Gastroesophageal sphincter (tissue), 4 donors: Measurements from ENCODE around the gene C5. TPM values are rescaled to one million over a fixed set of nuclear protein-coding genes. Genes with fewer than 3 reads are reported as not detected.

ENCODE experiments used
- ATAC-seq: fragments of 150-250 bp; one replicate; pipeline ENCODE4 v1.9.1; 2016; ENCODE audit warnings: mild to moderate bottlenecking, moderate library complexity
- H3K27ac ChIP-seq, 4 donors: fragments of 200-600 bp; sonication (generic) in 3 of 4; 1 replicate in 3 of 4; 2 replicates in 1 of 4; pipeline ENCODE4 v1.5.1; 2016 to 2019
- H3K27me3 ChIP-seq: fragments of 200-600 bp; sonication (generic); one replicate; pipeline ENCODE4 v1.5.1; 2019
- H3K36me3 ChIP-seq, 2 donors: fragments of 200-600 bp; sonication (generic); one replicate each; pipeline ENCODE4 v1.5.1; 2019; ENCODE audit warnings: control low read depth in 1 of 2
- H3K4me1 ChIP-seq, 3 donors: fragments of 200-600 bp; sonication (generic); 1 replicate in 2 of 3; 2 replicates in 1 of 3; pipeline ENCODE4 v1.5.1; 2016 to 2019; ENCODE audit warnings: control low read depth in 2 of 3
- H3K4me3 ChIP-seq, 2 donors: fragments of 200-600 bp; sonication (generic); one replicate each; pipeline ENCODE4 v1.5.1; 2019; ENCODE audit warnings: mild to moderate bottlenecking in 1 of 2, moderate library complexity in 1 of 2
- H3K9me3 ChIP-seq, 3 donors: fragments of 200-600 bp; sonication (generic); one replicate each; pipeline ENCODE4 v1.5.1; 2017 to 2019; ENCODE audit warnings: control low read depth in 2 of 3
- EP300 ChIP-seq: sonication (generic); formaldehyde crosslinking; IDR thresholded peaks from one replicate; pipeline ENCODE4 v1.6.1; 2017; ENCODE audit warnings: antibody characterized with exemption, mild to moderate bottlenecking
- POLR2A ChIP-seq, 2 donors: fragments of 450-650 bp; IDR thresholded peaks; one replicate each; pipeline ENCODE4 v1.6.1; 2017; ENCODE audit warnings: antibody characterized with exemption in 2 of 2, mild to moderate bottlenecking in 2 of 2, moderate library complexity in 1 of 2
- POLR2AphosphoS5 ChIP-seq: sonication (generic); formaldehyde crosslinking; IDR thresholded peaks from one replicate; pipeline ENCODE4 v1.6.1; 2017; ENCODE audit warnings: antibody characterized with exemption
- WGBS, 2 donors: methylation state at CpG; one replicate each; pipeline ENCODE4 v1.1.5; 2018; ENCODE audit warnings: low coverage in 1 of 2; 5-methylcytosine and 5-hydroxymethylcytosine counted together
- total RNA-seq, 4 donors: library from RNA; depleted of rRNA; stranded (reverse); fragments of >200 nt; gene quantifications; one replicate each; pipeline ENCODE4 v1.1.0, GENCODE V29; 2016
- TF ChIP-seq, protein P1 (sequence below), 4 experiments: fragments of 200-600 bp in 2 of 4; fragments of 450-650 bp in 2 of 4; sonication (generic) in 1 of 4; IDR thresholded peaks; one replicate each; pipeline ENCODE4 v1.5.1; 2017 to 2019; ENCODE audit warnings: antibody characterized with exemption in 4 of 4, mild to moderate bottlenecking in 2 of 4, moderate library complexity in 2 of 4

C5 gene
- total RNA-seq, 4 donors from 2014 or later = 2.7 to 8.9 (median 6.3) TPM

DNA sequence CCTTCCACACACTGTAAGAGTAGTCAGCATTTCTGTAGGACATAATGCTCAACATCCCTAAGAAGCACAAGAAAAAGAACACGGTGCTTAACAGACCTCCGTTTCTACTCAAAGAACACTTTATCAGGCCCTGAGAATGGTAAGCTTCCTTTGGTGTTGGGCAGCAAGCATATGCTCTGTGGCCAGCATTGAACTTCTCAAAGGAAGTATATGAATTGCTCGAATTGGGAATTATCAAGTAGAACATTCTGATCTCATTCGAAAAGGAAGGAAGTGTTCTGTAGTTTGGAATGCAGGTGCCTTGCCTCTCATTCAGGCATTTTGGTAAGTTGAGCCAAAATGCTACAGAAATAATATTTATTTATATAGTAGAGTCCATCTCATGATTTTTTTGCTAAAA, 61.0 kb downstream of the C5 start:
- H3K9me3 ChIP-seq = no peaks in the 10 kb centered on the region
- WGBS, 2 donors = 76 to 97% methylated on average over 4 of the region's 4 CpGs
- peaks cover 0 to 4% (median 0%) of the 10 kb centered on the region in 3 donors for H3K4me1 ChIP-seq
- TF ChIP-seq, protein P1, sequence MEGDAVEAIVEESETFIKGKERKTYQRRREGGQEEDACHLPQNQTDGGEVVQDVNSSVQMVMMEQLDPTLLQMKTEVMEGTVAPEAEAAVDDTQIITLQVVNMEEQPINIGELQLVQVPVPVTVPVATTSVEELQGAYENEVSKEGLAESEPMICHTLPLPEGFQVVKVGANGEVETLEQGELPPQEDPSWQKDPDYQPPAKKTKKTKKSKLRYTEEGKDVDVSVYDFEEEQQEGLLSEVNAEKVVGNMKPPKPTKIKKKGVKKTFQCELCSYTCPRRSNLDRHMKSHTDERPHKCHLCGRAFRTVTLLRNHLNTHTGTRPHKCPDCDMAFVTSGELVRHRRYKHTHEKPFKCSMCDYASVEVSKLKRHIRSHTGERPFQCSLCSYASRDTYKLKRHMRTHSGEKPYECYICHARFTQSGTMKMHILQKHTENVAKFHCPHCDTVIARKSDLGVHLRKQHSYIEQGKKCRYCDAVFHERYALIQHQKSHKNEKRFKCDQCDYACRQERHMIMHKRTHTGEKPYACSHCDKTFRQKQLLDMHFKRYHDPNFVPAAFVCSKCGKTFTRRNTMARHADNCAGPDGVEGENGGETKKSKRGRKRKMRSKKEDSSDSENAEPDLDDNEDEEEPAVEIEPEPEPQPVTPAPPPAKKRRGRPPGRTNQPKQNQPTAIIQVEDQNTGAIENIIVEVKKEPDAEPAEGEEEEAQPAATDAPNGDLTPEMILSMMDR (IDR thresholded peaks at IDR 0.05) = no peak
- TF ChIP-seq POLR2A (IDR thresholded peaks at IDR 0.05) (no peak), POLR2AphosphoS5 (no peak), EP300 (no peak)
- no peak for ATAC-seq
- H3K27me3 ChIP-seq = no peaks in the 10 kb centered on the region
- H3K4me3 ChIP-seq = no peak overlapping the region
- H3K36me3 ChIP-seq = peaks cover 0 to 27% of the 10 kb centered on the region in 2 donors
- H3K27ac ChIP-seq = no peak overlapping the region

DNA sequence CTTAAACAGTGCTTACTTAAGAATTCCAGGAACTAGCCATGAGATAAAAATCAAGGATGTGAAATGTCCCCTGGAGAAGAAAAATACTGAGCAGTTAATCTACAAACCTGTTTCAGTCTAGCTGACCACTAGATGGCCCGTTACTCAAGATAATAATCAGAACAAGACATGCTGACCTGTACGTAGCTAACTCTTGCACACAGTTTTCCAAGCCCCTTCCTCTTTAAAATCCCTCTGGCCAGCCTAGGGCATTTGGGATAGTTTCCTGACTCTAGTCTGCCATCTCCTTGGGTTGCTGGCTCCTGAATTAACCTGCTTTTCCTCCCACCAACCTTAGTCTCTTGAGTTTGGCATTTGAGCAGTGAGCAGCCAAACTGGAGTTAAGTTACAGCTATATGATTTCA, 64.3 kb downstream of the C5 start:
- H3K9me3 ChIP-seq = no peaks in the 10 kb centered on the region
- ATAC-seq = peak; percentile 46
- H3K27me3 ChIP-seq = no peaks in the 10 kb centered on the region
- TF ChIP-seq, protein P1 (IDR thresholded peaks at IDR 0.05) = peak; percentile 27 to 70 (median 62)
- no peak for TF ChIP-seq POLR2A (IDR thresholded peaks at IDR 0.05)
- WGBS, 2 donors = 7 to 25% methylated on average over 2 of the region's 2 CpGs
- peaks cover 0 to 4% (median 0%) of the 10 kb centered on the region in 3 donors for H3K4me1 ChIP-seq
- H3K27ac ChIP-seq = no peak overlapping the region
- no peak overlapping the region for H3K4me3 ChIP-seq
- H3K36me3 ChIP-seq = peaks cover 0 to 25% of the 10 kb centered on the region in 2 donors

DNA sequence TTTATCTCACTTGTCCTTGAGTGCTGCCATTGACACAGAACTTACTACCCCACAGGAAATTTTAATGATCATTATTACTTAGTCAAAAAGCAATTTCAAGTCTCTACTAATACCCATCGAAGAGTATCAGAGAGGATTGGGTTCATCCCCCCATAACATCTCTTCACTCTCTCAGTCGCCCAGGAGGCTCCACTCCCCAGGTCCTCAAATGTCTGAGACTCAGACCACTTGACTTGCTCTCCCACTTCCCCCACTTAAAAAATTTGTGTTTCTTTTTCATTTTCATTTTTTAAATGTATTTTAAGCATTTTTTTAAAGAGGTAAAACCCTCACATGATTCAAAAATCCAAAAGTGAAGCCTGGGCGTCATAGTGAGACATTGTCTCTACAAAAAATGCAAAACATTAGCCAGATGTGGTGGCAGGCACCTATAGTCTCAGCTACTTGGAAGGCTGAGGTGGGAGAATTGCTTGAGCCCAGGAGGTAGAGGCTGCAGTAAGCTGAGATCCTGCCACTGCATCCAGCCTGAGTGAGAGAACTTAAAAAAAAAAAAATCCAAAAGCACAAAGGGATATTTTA, 66.7 kb downstream of the C5 start:
- Histone ChIP-seq H3K4me1 (peaks cover 0 to 4% (median 0%) of the 10 kb centered on the region in 3 donors), H3K27me3 (no peaks in the 10 kb centered on the region), H3K4me3 (no peak overlapping the region), H3K36me3 (peaks cover 0 to 21% of the 10 kb centered on the region in 2 donors), H3K9me3 (no peaks in the 10 kb centered on the region), H3K27ac (no peak overlapping the region)
- TF ChIP-seq EP300 (no peak), POLR2AphosphoS5 (no peak), POLR2A (IDR thresholded peaks at IDR 0.05) (no peak)
- TF ChIP-seq, protein P1 (IDR thresholded peaks at IDR 0.05) = no peak
- WGBS, 2 donors = 96 to 98% methylated on average over 3 of the region's 3 CpGs
- ATAC-seq = no peak

DNA sequence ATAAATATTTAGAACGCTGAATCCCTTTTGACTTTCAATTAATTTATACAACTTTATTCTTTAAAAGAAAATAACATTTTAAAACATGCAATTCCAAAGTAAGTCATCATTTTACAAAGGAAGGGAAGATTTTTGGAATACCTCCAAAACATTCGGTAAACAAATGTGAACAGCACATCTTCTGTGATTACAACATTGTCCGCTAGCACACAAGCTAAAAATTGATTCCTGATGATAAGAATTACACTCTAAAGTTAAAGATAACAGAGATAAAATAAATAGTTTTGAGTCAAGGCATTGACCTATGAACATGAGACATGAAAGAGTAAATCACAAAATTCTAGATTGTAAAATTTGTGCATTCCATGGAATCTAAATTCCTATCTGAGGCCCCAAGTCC, 67.2 kb downstream of the C5 start:
- WGBS, 2 donors = 42 to 57% methylated on average over 3 of the region's 3 CpGs

More for the DNA sequence above, 67.2 kb downstream of the C5 start:
- TF ChIP-seq, protein P1 (IDR thresholded peaks at IDR 0.05) = no peak
- TF ChIP-seq POLR2A (IDR thresholded peaks at IDR 0.05) (no peak), POLR2AphosphoS5 (no peak), EP300 (no peak)
- Histone ChIP-seq H3K4me1 (peaks cover 0 to 4% (median 0%) of the 10 kb centered on the region in 3 donors), H3K27me3 (no peaks in the 10 kb centered on the region), H3K9me3 (no peaks in the 10 kb centered on the region), H3K4me3 (no peak overlapping the region), H3K36me3 (peaks cover 0 to 18% of the 10 kb centered on the region in 2 donors), H3K27ac (no peak overlapping the region)
- no peak for ATAC-seq
